ENCODE data around the gene STAG1. TPM values are rescaled to one million over a fixed set of nuclear protein-coding genes. Genes with fewer than 3 reads are reported as not detected.

The STAG1 gene
- polyA plus RNA-seq, 1 of the 3 experiments (the other 2 are of a cell fraction): 5.5 TPM

GRCh38 chr3:136735103-136735502 is 17.1 kb downstream of the STAG1 start:
- H3K4me3 ChIP-seq (ENCODE audit: low read depth in 2 of 2, low read length in 1 of 2): no peak overlapping the region
- ChIA-PET CTCF (interaction anchor here (0.9 to 1.3 kb wide), 3 partner anchors 12 to 17 kb away, joined by 3 to 5 read pairs (median 4); partner anchors contain the start of gene STAG1), POLR2A (no interaction called here)
- no peak overlapping the region for H3K9ac ChIP-seq
- no peaks in the 10 kb centered on the region for H3K4me1 ChIP-seq (ENCODE audit: control insufficient read depth in 1 of 2, insufficient read depth in 2 of 2, low read depth in 1 of 2, low read length in 1 of 2)
- no peak for DNase-seq
- H3K79me2 ChIP-seq (ENCODE audit: insufficient read depth): peaks cover 100% of the 10 kb centered on the region
- 98% methylated on average over 3 of the region's 3 CpGs for WGBS (ENCODE audit: low lambda C conversion rate)
- no peaks in the 10 kb centered on the region for H3K9me3 ChIP-seq
- no peaks in the 10 kb centered on the region for H3K9me2 ChIP-seq
- no peak overlapping the region for H2AFZ ChIP-seq (ENCODE audit: low read depth)
- TF ChIP-seq GABPA (IDR thresholded peaks at IDR 0.05; ENCODE audit: low read depth): no peak
- TF ChIP-seq NRF1 (IDR thresholded peaks at IDR 0.05; ENCODE audit: low read depth, low read length): no peak
- TF ChIP-seq ELF1 (IDR thresholded peaks at IDR 0.05): no peak
- TF ChIP-seq MEF2A (IDR thresholded peaks at IDR 0.05; ENCODE audit: borderline replicate concordance, low read depth): no peak
- no peak for TF ChIP-seq EZH2phosphoT487 (IDR thresholded peaks at IDR 0.05; ENCODE audit: borderline replicate concordance, low read depth)
- TF ChIP-seq CHD2 (IDR thresholded peaks at IDR 0.05; ENCODE audit: low read length, partially characterized antibody): no peak
- no peak for TF ChIP-seq CTCF (IDR thresholded peaks at IDR 0.05)
- TF ChIP-seq EP300 (IDR thresholded peaks at IDR 0.05; ENCODE audit: borderline replicate concordance in 1 of 2, low read depth in 1 of 2, low read length in 1 of 2): no peak
- no peak for TF ChIP-seq RFX5 (IDR thresholded peaks at IDR 0.05; ENCODE audit: low read length)
- TF ChIP-seq MAX (IDR thresholded peaks at IDR 0.05; ENCODE audit: low read depth): no peak
- no peak for TF ChIP-seq FOXJ3 (CRISPR knock-in tag; IDR thresholded peaks at IDR 0.05)
- no peak for TF ChIP-seq MXI1 (IDR thresholded peaks at IDR 0.05; ENCODE audit: low read depth, low read length)
- peaks cover 3% of the 10 kb centered on the region for H3F3A ChIP-seq (replicated peaks; ENCODE audit: insufficient read depth)
- H3K36me3 ChIP-seq (replicated peaks in 1 of 2; ENCODE audit: control insufficient read depth in 1 of 2, insufficient read depth in 2 of 2, low read length in 1 of 2): peaks cover 0 to 5% of the 10 kb centered on the region in 2 experiments
- peaks cover 50% of the 10 kb centered on the region for H4K20me1 ChIP-seq (ENCODE audit: insufficient read depth)
- no peak overlapping the region for H3K4me2 ChIP-seq
- no peak overlapping the region for H3K27ac ChIP-seq (ENCODE audit: low read depth in 2 of 2, low read length in 1 of 2)
- H3K27me3 ChIP-seq (ENCODE audit: insufficient read depth): no peaks in the 10 kb centered on the region

GRCh38 chr3:136734382-136735070 is 17.7 kb downstream of the STAG1 start:
- Histone ChIP-seq H3F3A (replicated peaks; ENCODE audit: insufficient read depth) (peaks cover 5% of the 10 kb centered on the region), H3K79me2 (ENCODE audit: insufficient read depth) (peaks cover 100% of the 10 kb centered on the region), H2AFZ (ENCODE audit: low read depth) (no peak overlapping the region), H3K9me2 (no peaks in the 10 kb centered on the region), H3K36me3 (replicated peaks in 1 of 2; ENCODE audit: control insufficient read depth in 1 of 2, insufficient read depth in 2 of 2, low read length in 1 of 2) (peaks cover 0 to 5% of the 10 kb centered on the region in 2 experiments), H3K4me2 (no peak overlapping the region), H3K27ac (ENCODE audit: low read depth in 2 of 2, low read length in 1 of 2) (no peak overlapping the region), H4K20me1 (ENCODE audit: insufficient read depth) (peaks cover 52% of the 10 kb centered on the region), H3K9ac (no peak overlapping the region), H3K9me3 (no peaks in the 10 kb centered on the region), H3K27me3 (ENCODE audit: insufficient read depth) (no peaks in the 10 kb centered on the region), H3K4me1 (ENCODE audit: control insufficient read depth in 1 of 2, insufficient read depth in 2 of 2, low read depth in 1 of 2, low read length in 1 of 2) (no peaks in the 10 kb centered on the region), H3K4me3 (ENCODE audit: low read depth in 2 of 2, low read length in 1 of 2) (no peak overlapping the region)
- ChIA-PET POLR2A (interaction anchor here (0.6 kb wide), 1 partner anchor 119 kb away, joined by 3 read pairs; no protein-coding TSS in a partner anchor), CTCF (interaction anchor here (0.9 to 1.3 kb wide), 3 partner anchors 13 to 18 kb away, joined by 3 to 5 read pairs (median 4); partner anchors contain the start of gene STAG1)
- 79% methylated on average over 3 of the region's 3 CpGs for WGBS (ENCODE audit: low lambda C conversion rate)
- TF ChIP-seq MXI1 (IDR thresholded peaks at IDR 0.05; ENCODE audit: low read depth, low read length) (no peak), CTCF (IDR thresholded peaks at IDR 0.05) (peak; percentile 40), FOSL2 (IDR thresholded peaks at IDR 0.05; ENCODE audit: borderline replicate concordance, low read depth) (no peak)
- DNase-seq: peak; percentile 24
